GM12874 (cell line): Measurements from ENCODE around the gene PCDHGA4.
"Not testable (repeated sequence)": the region's sequence is repeated elsewhere in the genome, so short reads cannot be mapped to it uniquely, and the experiment has no call there.

ENCODE experiments used
- TF ChIP-seq, protein P1 (sequence below): IDR thresholded peaks from 2 replicates; pipeline ENCODE4 v1.5.1; 2011; ENCODE audit warnings: low read depth, mild to moderate bottlenecking, control low read depth, low read length, moderate library complexity; ENCODE audit not compliant: insufficient read depth

PCDHGA4 gene

DNA sequence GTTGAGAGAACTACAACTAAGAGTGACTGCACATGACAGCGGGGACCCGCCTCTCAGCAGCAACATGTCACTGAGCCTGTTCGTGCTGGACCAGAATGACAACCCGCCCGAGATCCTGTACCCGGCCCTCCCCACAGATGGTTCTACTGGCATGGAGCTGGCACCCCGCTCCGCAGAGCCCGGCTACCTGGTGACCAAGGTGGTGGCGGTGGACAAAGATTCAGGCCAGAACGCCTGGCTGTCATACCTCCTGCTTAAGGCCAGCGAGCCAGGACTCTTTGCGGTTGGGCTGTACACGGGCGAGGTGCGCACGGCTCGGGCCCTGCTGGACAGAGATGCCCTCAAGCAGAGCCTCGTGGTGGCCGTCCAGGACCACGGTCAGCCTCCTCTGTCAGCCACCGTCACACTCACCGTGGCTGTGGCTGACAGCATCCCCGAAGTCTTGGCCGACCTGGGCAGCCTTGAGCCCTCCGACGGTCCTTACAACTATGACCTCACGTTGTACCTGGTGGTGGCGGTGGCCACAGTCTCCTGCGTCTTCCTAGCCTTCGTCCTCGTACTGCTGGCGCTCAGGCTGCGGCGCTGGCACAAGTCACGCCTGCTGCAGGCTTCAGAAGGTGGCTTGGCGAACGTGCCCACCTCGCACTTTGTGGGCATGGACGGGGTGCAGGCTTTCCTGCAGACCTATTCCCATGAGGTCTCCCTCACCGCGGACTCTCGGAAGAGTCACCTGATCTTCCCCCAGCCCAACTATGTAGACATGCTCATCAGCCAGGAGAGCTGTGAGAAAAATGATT is 29.8 kb downstream of the PCDHGA4 start:
- TF ChIP-seq, protein P1, sequence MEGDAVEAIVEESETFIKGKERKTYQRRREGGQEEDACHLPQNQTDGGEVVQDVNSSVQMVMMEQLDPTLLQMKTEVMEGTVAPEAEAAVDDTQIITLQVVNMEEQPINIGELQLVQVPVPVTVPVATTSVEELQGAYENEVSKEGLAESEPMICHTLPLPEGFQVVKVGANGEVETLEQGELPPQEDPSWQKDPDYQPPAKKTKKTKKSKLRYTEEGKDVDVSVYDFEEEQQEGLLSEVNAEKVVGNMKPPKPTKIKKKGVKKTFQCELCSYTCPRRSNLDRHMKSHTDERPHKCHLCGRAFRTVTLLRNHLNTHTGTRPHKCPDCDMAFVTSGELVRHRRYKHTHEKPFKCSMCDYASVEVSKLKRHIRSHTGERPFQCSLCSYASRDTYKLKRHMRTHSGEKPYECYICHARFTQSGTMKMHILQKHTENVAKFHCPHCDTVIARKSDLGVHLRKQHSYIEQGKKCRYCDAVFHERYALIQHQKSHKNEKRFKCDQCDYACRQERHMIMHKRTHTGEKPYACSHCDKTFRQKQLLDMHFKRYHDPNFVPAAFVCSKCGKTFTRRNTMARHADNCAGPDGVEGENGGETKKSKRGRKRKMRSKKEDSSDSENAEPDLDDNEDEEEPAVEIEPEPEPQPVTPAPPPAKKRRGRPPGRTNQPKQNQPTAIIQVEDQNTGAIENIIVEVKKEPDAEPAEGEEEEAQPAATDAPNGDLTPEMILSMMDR: no peak

DNA sequence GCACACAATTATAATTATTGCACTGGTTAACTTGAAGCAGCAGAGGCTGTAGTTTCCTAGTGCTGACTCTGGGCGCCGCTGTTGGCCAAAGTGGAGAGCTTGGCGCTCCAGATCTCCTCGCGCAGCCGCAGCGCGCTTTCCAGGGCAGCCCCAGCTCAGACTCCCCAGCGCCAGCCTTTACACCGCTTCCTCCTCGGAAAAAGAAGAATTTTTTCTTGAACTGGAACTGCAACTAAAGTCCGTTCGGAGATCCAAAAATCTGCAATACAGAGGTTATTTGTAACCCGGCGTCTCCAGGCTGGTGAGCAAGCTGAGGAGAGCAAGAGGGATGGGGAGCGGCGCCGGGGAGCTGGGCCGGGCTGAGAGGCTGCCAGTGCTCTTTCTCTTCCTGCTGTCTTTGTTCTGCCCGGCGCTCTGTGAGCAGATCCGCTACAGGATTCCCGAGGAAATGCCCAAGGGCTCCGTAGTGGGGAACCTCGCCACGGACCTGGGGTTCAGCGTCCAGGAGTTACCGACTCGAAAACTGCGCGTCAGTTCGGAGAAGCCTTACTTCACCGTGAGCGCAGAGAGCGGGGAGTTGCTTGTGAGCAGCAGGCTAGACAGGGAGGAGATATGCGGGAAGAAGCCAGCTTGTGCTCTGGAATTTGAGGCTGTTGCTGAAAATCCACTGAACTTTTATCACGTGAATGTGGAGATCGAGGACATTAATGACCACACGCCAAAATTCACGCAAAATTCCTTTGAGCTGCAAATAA is 32.9 kb downstream of the PCDHGA4 start, which contains the start of gene PCDHGB4:
TSS of gene PCDHGB4 (plus strand) at position 142 of the 755 bp plus-strand sequence. CDS start at position 329, 187 bp downstream.
- TF ChIP-seq, protein P1: not testable (repeated sequence)

DNA sequence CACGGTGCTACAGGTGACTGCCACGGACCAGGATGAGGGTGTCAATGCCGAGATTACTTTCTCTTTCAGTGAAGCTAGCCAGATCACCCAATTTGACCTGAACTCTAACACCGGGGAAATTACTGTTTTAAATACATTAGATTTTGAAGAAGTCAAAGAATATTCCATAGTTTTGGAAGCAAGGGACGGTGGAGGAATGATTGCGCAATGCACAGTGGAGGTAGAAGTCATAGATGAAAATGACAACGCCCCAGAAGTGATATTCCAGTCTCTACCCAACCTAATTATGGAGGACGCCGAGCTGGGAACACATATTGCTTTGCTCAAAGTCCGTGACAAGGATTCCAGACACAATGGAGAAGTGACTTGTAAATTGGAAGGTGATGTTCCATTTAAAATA is 33.8 kb downstream of the PCDHGA4 start:
- TF ChIP-seq, protein P1: no peak

DNA sequence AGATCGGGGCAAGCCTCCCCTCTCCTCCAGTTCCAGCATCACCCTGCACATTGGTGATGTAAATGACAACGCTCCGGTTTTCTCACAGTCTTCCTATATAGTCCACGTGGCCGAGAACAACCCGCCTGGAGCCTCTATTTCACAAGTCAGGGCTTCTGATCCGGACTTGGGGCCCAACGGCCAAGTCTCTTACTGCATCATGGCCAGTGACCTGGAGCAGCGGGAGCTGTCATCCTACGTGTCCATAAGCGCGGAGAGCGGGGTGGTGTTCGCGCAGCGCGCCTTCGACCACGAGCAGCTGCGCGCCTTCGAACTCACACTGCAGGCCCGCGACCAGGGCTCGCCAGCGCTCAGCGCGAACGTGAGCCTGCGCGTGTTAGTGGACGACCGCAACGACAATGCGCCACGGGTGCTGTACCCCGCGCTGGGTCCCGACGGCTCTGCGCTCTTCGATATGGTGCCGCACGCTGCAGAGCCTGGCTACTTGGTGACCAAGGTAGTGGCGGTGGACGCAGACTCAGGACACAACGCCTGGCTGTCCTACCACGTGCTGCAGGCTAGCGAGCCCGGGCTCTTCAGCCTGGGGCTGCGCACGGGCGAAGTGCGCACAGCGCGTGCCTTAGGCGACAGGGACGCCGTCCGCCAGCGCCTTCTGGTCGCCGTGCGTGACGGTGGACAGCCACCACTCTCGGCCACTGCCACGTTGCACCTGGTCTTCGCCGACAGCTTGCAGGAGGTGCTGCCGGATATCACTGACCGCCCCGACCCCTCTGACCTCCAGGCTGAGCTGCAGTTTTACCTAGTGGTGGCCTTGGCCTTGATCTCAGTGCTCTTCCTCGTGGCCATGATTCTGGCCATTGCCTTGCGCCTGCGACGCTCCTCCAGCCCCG is 34.6 kb downstream of the PCDHGA4 start:
- TF ChIP-seq, protein P1: no peak

DNA sequence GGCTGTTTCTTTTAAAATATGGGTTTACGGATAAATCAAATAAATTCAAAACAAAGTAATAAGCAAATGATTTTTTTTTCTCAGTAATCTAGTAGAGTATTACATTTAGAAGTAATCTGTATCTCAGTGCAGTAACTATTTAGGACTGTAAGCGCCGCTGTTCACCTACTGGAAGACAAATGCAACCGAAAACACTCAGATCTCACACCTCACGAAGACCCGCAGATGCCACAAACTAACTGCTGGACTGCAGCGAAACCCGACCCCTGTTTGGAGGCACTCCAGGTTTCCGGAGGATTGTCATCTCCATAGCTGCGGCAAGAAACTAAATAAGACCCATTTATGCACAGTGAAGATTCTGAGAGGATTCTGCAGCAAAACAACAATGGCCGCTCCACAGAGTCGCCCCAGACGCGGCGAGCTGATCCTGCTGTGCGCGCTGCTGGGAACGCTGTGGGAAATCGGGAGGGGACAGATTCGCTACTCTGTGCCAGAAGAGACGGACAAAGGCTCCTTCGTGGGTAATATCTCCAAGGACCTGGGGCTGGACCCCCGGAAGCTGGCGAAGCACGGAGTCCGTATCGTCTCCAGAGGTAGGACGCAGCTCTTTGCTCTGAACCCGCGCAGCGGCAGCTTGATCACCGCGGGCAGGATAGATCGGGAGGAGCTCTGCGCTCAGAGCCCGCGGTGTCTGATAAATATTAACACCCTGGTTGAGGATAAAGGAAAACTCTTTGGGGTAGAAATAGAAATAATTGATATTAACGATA is 37.8 kb downstream of the PCDHGA4 start, which contains the start of gene PCDHGA8:
TSS of gene PCDHGA8 (plus strand) at position 205 of the 770 bp plus-strand sequence. CDS start at position 386, 181 bp downstream.
- TF ChIP-seq, protein P1: no peak

DNA sequence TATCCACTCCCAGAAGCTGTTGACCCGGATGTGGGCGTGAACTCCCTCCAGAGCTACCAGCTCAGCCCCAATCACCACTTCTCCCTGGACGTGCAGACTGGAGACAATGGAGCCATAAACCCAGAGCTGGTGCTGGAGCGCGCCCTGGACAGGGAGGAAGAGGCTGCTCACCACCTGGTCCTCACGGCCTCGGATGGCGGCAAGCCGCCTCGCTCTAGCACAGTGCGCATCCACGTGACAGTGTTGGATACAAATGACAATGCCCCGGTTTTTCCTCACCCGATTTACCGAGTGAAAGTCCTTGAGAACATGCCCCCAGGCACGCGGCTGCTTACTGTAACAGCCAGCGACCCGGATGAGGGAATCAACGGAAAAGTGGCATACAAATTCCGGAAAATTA is 38.4 kb downstream of the PCDHGA4 start:
- TF ChIP-seq, protein P1: no peak
